NCI-H1092 (cell line): Measurements from ENCODE around the gene GTPBP6.
"Not testable (repeated sequence)": the region's sequence is repeated elsewhere in the genome, so short reads cannot be mapped to it uniquely, and the experiment has no call there.

Experiments
- DNase-seq: peaks from one replicate; lab custom pipeline; 2025; lab: John Stamatoyannopoulos, UW

Gene GTPBP6

GRCh38 chrX:316351-317325 is 2.0 kb downstream of the GTPBP6 start:
- no peak for DNase-seq

- DNase-seq, result no peak
Observed at GRCh38 chrX:314781-315595, 3.6 kb downstream of the GTPBP6 start.

- no peak for DNase-seq
Observed at GRCh38 chrX:314049-314448, 4.5 kb downstream of the GTPBP6 start.

GRCh38 chrX:313546-313945 is 5.0 kb downstream of the GTPBP6 start:
- DNase-seq, result no peak

GRCh38 chrX:312621-313331 is 5.8 kb downstream of the GTPBP6 start:
- DNase-seq, result no peak

- no peak for DNase-seq
Observed at GRCh38 chrX:311156-312129, 7.2 kb downstream of the GTPBP6 start.

GRCh38 chrX:310621-311155 is 7.9 kb downstream of the GTPBP6 start:
- no peak for DNase-seq

- no peak for DNase-seq
Observed at GRCh38 chrX:308821-309520, 9.6 kb downstream of the GTPBP6 start.

GRCh38 chrX:307261-308111 is 11.1 kb downstream of the GTPBP6 start:
- DNase-seq, result no peak

- not testable (repeated sequence) for DNase-seq
Observed at GRCh38 chrX:306614-307251, 11.9 kb downstream of the GTPBP6 start.

GRCh38 chrX:305781-306613 is 12.6 kb downstream of the GTPBP6 start:
- not testable (repeated sequence) for DNase-seq

GRCh38 chrX:302975-303374 is 15.6 kb downstream of the GTPBP6 start:
- DNase-seq, result no peak

- DNase-seq, result no peak
Observed at GRCh38 chrX:300334-300733, 18.3 kb downstream of the GTPBP6 start.

GRCh38 chrX:298993-299392 is 19.6 kb downstream of the GTPBP6 start:
- DNase-seq, result no peak

GRCh38 chrX:295136-295535 is 23.5 kb downstream of the GTPBP6 start:
- DNase-seq, result no peak

GRCh38 chrX:292900-293897 is 25.4 kb downstream of the GTPBP6 start:
- DNase-seq, result no peak
